GM23338 (cell line): ENCODE data around the gene TRPC4AP.

Experiments
- CTCF ChIP-seq, 2 experiments: fragments of 200-600 bp in 1 of 2; sonication (generic) in 1 of 2; conservative IDR thresholded peaks; 2 replicates each; pipeline versions ENCODE4 v1.5.1 to v1.6.1; 2016 to 2017; ENCODE audit warnings: antibody characterized with exemption in 2 of 2, low read depth in 2 of 2, mild to moderate bottlenecking in 2 of 2, moderate library complexity in 1 of 2
- POLR2AphosphoS5 ChIP-seq: IDR thresholded peaks from 2 replicates; pipeline ENCODE4 v1.6.1; 2016; ENCODE audit warnings: antibody characterized with exemption, low read depth

GRCh38 chr20:34999021-34999451 is 93.6 kb downstream of the TRPC4AP start:
- TF ChIP-seq CTCF (conservative IDR thresholded peaks at IDR 0.05; ENCODE audit: low read depth in 2 of 2) (no peak), POLR2AphosphoS5 (no peak)
